Neuronal stem cell (in vitro differentiated cells): ENCODE results near the gene LSP1.
A peak's percentile ranks its signal among the peaks of the same experiment; 100 is the strongest.

ENCODE experiments used
- DNase-seq: peaks from one replicate; pipeline ENCODE4 v3.0.0-alpha.2; 2013; ENCODE audit warnings: low spot score
- H2AFZ ChIP-seq: one replicate; pipeline ENCODE4 v1.6.1; 2013; ENCODE audit warnings: mild to moderate bottlenecking, low read length, inconsistent platforms
- H2AK5ac ChIP-seq: 2 replicates; pipeline ENCODE4 v1.6.1; 2013; ENCODE audit warnings: low read depth, mild to moderate bottlenecking, inconsistent platforms, low read length, moderate library complexity, mixed read lengths
- H2BK120ac ChIP-seq: 2 replicates; pipeline ENCODE4 v1.6.1; 2013; ENCODE audit warnings: low read depth, mild to moderate bottlenecking, inconsistent platforms, low read length, moderate library complexity, mixed read lengths
- H2BK12ac ChIP-seq: one replicate; pipeline ENCODE4 v1.6.1; 2013; ENCODE audit warnings: low read length, inconsistent platforms
- H2BK15ac ChIP-seq: 2 replicates; pipeline ENCODE4 v1.6.1; 2013; ENCODE audit warnings: mild to moderate bottlenecking, low read length, inconsistent platforms, mixed read lengths
- H2BK5ac ChIP-seq: one replicate; pipeline ENCODE4 v1.6.1; 2013; ENCODE audit warnings: inconsistent platforms, mild to moderate bottlenecking, low read length, moderate library complexity
- H3K14ac ChIP-seq: one replicate; pipeline ENCODE4 v1.6.1; 2013; ENCODE audit warnings: low read length, inconsistent platforms
- H3K18ac ChIP-seq: 2 replicates; pipeline ENCODE4 v1.6.1; 2013; ENCODE audit warnings: low read length, inconsistent platforms
- H3K23ac ChIP-seq: 2 replicates; pipeline ENCODE4 v1.6.1; 2013; ENCODE audit warnings: low read depth, mild to moderate bottlenecking, mixed read lengths, low read length, inconsistent platforms; ENCODE audit not compliant: poor library complexity
- H3K27ac ChIP-seq: replicated peaks from 3 replicates; pipeline ENCODE4 v1.5.1; 2013; ENCODE audit warnings: low read length, inconsistent platforms
- H3K27me3 ChIP-seq, 3 experiments: 2 replicates each; pipeline ENCODE4 v1.6.1; 2013; ENCODE audit warnings: low read length in 3 of 3, mild to moderate bottlenecking in 2 of 3, inconsistent platforms in 1 of 3, low read depth in 1 of 3, mixed read lengths in 1 of 3, moderate library complexity in 1 of 3; ENCODE audit not compliant: control insufficient read depth in 3 of 3, insufficient read depth in 3 of 3
- H3K36me3 ChIP-seq, 2 donors: replicated peaks in 1 of 2; 2 replicates each; pipeline ENCODE4 v1.6.1; 2013; ENCODE audit warnings: low read length in 2 of 2; ENCODE audit not compliant: control insufficient read depth in 2 of 2, insufficient read depth in 2 of 2
- H3K4ac ChIP-seq: 2 replicates; pipeline ENCODE4 v1.6.1; 2013; ENCODE audit warnings: inconsistent platforms, mild to moderate bottlenecking, low read length, moderate library complexity
- H3K4me1 ChIP-seq, 2 donors: 1 replicate in 1 of 2; 2 replicates in 1 of 2; pipeline ENCODE4 v1.6.1; 2013; ENCODE audit warnings: low read length in 2 of 2, low read depth in 1 of 2; ENCODE audit not compliant: control insufficient read depth in 2 of 2, insufficient read depth in 1 of 2
- H3K4me2 ChIP-seq: one replicate; pipeline ENCODE4 v1.6.1; 2013; ENCODE audit warnings: mild to moderate bottlenecking, low read length, inconsistent platforms; ENCODE audit not compliant: insufficient read depth, poor library complexity, severe bottlenecking
- H3K4me3 ChIP-seq, 2 donors: 2 replicates each; pipeline ENCODE4 v1.5.1; 2013; ENCODE audit warnings: low read length in 2 of 2, mild to moderate bottlenecking in 2 of 2, inconsistent platforms in 1 of 2, moderate library complexity in 1 of 2
- H3K79me1 ChIP-seq: one replicate; pipeline ENCODE4 v1.6.1; 2013; ENCODE audit warnings: low read depth, mild to moderate bottlenecking, inconsistent platforms, low read length, moderate library complexity
- H3K9ac ChIP-seq: one replicate; pipeline ENCODE4 v1.6.1; 2013; ENCODE audit warnings: mild to moderate bottlenecking, low read depth, low read length, inconsistent platforms; ENCODE audit not compliant: poor library complexity
- H3K9me3 ChIP-seq, 2 donors: replicated peaks in 1 of 2; 2 replicates each; pipeline versions ENCODE3 to v1.6.1; 2013; ENCODE audit warnings: low read length in 2 of 2, mild to moderate bottlenecking in 2 of 2, inconsistent platforms in 1 of 2, low read depth in 1 of 2, mixed read lengths in 1 of 2, moderate library complexity in 1 of 2; ENCODE audit not compliant: control insufficient read depth in 2 of 2, insufficient read depth in 1 of 2
- H4K8ac ChIP-seq: one replicate; pipeline ENCODE4 v1.6.1; 2013; ENCODE audit warnings: low read depth, mild to moderate bottlenecking, inconsistent platforms, low read length, moderate library complexity
- H4K91ac ChIP-seq: one replicate; pipeline ENCODE4 v1.6.1; 2013; ENCODE audit warnings: low read length, low read depth, mild to moderate bottlenecking, inconsistent platforms; ENCODE audit not compliant: poor library complexity
- WGBS, 2 donors: extraction: QIAGEN DNeasy Blood & Tissue Kit; methylation state at CpG; one replicate each; pipeline ENCODE4 v1.1.7; 2013; ENCODE audit warnings: missing lambda C conversion rate in 2 of 2, mixed read lengths in 1 of 2; ENCODE audit not compliant: insufficient read length in 2 of 2, insufficient replicate concordance in 1 of 2; ENCODE audit errors: extremely low coverage in 2 of 2; 5-methylcytosine and 5-hydroxymethylcytosine counted together

Gene LSP1

GRCh38 chr11:1894759-1895158 lies 41.9 kb downstream of the LSP1 start:
- no peak overlapping the region for H2BK12ac ChIP-seq
- H2BK5ac ChIP-seq = no peak overlapping the region
- H2AK5ac ChIP-seq = no peak overlapping the region
- H3K4me1 ChIP-seq = no peaks in the 10 kb centered on the region
- H2AFZ ChIP-seq = no peak overlapping the region
- H3K9ac ChIP-seq = no peak overlapping the region
- peaks cover 0 to 18% (median 0%) of the 10 kb centered on the region in 3 experiments for H3K27me3 ChIP-seq
- H3K4me2 ChIP-seq = no peak overlapping the region
- WGBS, 2 donors = no CpG with 5 or more reads among the region's 11 CpGs
- no peaks in the 10 kb centered on the region for H3K9me3 ChIP-seq
- no peak overlapping the region for H4K91ac ChIP-seq
- no peak overlapping the region for H3K18ac ChIP-seq
- H3K4me3 ChIP-seq = no peak overlapping the region
- no peak overlapping the region for H2BK120ac ChIP-seq
- H3K14ac ChIP-seq = no peak overlapping the region
- no peak overlapping the region for H4K8ac ChIP-seq
- DNase-seq = no peak
- H3K4ac ChIP-seq = no peak overlapping the region
- H3K79me1 ChIP-seq = no peaks in the 10 kb centered on the region
- H3K23ac ChIP-seq = no peak overlapping the region
- no peak overlapping the region for H3K27ac ChIP-seq
- H2BK15ac ChIP-seq = no peak overlapping the region
- no peaks in the 10 kb centered on the region for H3K36me3 ChIP-seq

DNA sequence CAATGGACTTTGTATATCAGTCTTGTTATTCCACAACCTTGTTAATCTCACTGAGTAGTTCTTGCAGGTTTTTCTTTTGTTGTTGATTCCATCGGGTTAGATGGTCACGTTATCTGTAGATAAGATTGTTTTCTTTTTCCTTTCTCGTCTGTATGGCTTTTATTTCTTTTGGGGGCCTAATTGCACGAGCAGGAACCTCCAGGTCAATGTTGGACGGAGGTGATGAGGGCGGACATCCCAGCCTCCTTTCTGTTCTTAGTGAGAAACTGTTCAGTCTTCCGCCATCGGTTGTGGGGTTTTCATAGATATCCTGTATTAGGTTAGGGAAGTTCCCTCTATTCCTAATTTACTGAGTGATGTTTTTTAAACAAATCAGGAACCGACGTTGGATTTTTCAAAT lies 43.6 kb downstream of the LSP1 start:
- DNase-seq = no peak
- no peak overlapping the region for H3K4ac ChIP-seq
- no CpG with 5 or more reads among the region's 10 CpGs for WGBS, 2 donors
- no peak overlapping the region for H2BK120ac ChIP-seq
- no peak overlapping the region for H2BK15ac ChIP-seq
- H3K27ac ChIP-seq = no peak overlapping the region
- no peak overlapping the region for H3K14ac ChIP-seq
- no peak overlapping the region for H3K9ac ChIP-seq
- H2BK12ac ChIP-seq = no peak overlapping the region
- H3K18ac ChIP-seq = no peak overlapping the region
- no peak overlapping the region for H3K4me3 ChIP-seq
- no peaks in the 10 kb centered on the region for H3K9me3 ChIP-seq
- H4K8ac ChIP-seq = no peak overlapping the region
- no peak overlapping the region for H2AK5ac ChIP-seq
- no peak overlapping the region for H4K91ac ChIP-seq
- no peak overlapping the region for H3K4me2 ChIP-seq
- peaks cover 0 to 11% (median 0%) of the 10 kb centered on the region in 3 experiments for H3K27me3 ChIP-seq
- H3K4me1 ChIP-seq = no peaks in the 10 kb centered on the region
- no peaks in the 10 kb centered on the region for H3K36me3 ChIP-seq
- no peak overlapping the region for H2BK5ac ChIP-seq
- no peaks in the 10 kb centered on the region for H3K79me1 ChIP-seq
- H3K23ac ChIP-seq = no peak overlapping the region
- H2AFZ ChIP-seq = no peak overlapping the region

GRCh38 chr11:1896923-1897322 lies 44.0 kb downstream of the LSP1 start:
- H3K36me3 ChIP-seq = no peaks in the 10 kb centered on the region
- no peak overlapping the region for H3K9ac ChIP-seq
- no peak overlapping the region for H2BK5ac ChIP-seq
- no CpG with 5 or more reads among the region's 12 CpGs for WGBS, 2 donors
- peaks cover 0 to 11% (median 0%) of the 10 kb centered on the region in 3 experiments for H3K27me3 ChIP-seq
- peak overlapping the region; percentile 17 for H2BK120ac ChIP-seq
- H3K79me1 ChIP-seq = no peaks in the 10 kb centered on the region
- no peak overlapping the region for H2BK12ac ChIP-seq
- H3K4me1 ChIP-seq = no peaks in the 10 kb centered on the region
- H3K23ac ChIP-seq = no peak overlapping the region
- no peak overlapping the region for H2AFZ ChIP-seq
- H3K4me3 ChIP-seq = no peak overlapping the region
- H3K4ac ChIP-seq = no peak overlapping the region
- DNase-seq = no peak
- H3K18ac ChIP-seq = no peak overlapping the region
- no peak overlapping the region for H4K91ac ChIP-seq
- H4K8ac ChIP-seq = no peak overlapping the region
- no peak overlapping the region for H3K4me2 ChIP-seq
- no peak overlapping the region for H3K27ac ChIP-seq
- no peaks in the 10 kb centered on the region for H3K9me3 ChIP-seq
- no peak overlapping the region for H2BK15ac ChIP-seq
- H2AK5ac ChIP-seq = no peak overlapping the region
- H3K14ac ChIP-seq = no peak overlapping the region

- H3K36me3 ChIP-seq = no peaks in the 10 kb centered on the region
- no peak overlapping the region for H2BK5ac ChIP-seq
- no peak overlapping the region for H4K8ac ChIP-seq
- H4K91ac ChIP-seq = no peak overlapping the region
- H2BK120ac ChIP-seq = no peak overlapping the region
- no peak overlapping the region for H2BK15ac ChIP-seq
- no CpG with 5 or more reads among the region's 4 CpGs for WGBS, 2 donors
- H3K27ac ChIP-seq = no peak overlapping the region
- H3K4ac ChIP-seq = no peak overlapping the region
- H3K79me1 ChIP-seq = no peaks in the 10 kb centered on the region
- no peak overlapping the region for H3K4me2 ChIP-seq
- no peaks in the 10 kb centered on the region for H3K9me3 ChIP-seq
- H3K4me3 ChIP-seq = no peak overlapping the region
- H3K23ac ChIP-seq = no peak overlapping the region
- H3K14ac ChIP-seq = no peak overlapping the region
- peaks cover 0 to 11% (median 0%) of the 10 kb centered on the region in 3 experiments for H3K27me3 ChIP-seq
- no peak overlapping the region for H2AFZ ChIP-seq
- no peak overlapping the region for H3K18ac ChIP-seq
- H3K4me1 ChIP-seq = no peaks in the 10 kb centered on the region
- DNase-seq = no peak
- no peak overlapping the region for H2AK5ac ChIP-seq
- H3K9ac ChIP-seq = no peak overlapping the region
- H2BK12ac ChIP-seq = no peak overlapping the region
Observed at GRCh38 chr11:1899090-1899489, 46.2 kb downstream of the LSP1 start.
